GM21825 (cell line): ENCODE results near the gene SLC6A20.

ENCODE experiments used
- ATAC-seq: cut with Tn5 transposase; IDR thresholded peaks from one replicate; pipeline ENCODE4 v1.9.1; 2021; ENCODE audit warnings: mild to moderate bottlenecking, moderate library complexity; ENCODE audit not compliant: unreplicated experiment

Gene SLC6A20

GRCh38 chr3:45802146-45802545 lies 5.8 kb upstream of the SLC6A20 start:
- ATAC-seq = no peak

GRCh38 chr3:45800611-45801010 lies 4.3 kb upstream of the SLC6A20 start:
- ATAC-seq = no peak

- ATAC-seq = no peak
Measured at GRCh38 chr3:45799586-45799985, 3.2 kb upstream of the SLC6A20 start.

- ATAC-seq = no peak
Measured at GRCh38 chr3:45798034-45798433, 1.7 kb upstream of the SLC6A20 start.

- no peak for ATAC-seq
Measured at GRCh38 chr3:45796902-45797637, 734 bp upstream of the SLC6A20 start.

- ATAC-seq = no peak
Measured at GRCh38 chr3:45795509-45795881, 841 bp downstream of the SLC6A20 start.

GRCh38 chr3:45794660-45795059 lies 1.7 kb downstream of the SLC6A20 start:
- ATAC-seq = no peak

- no peak for ATAC-seq
Measured at GRCh38 chr3:45794177-45794560, 2.2 kb downstream of the SLC6A20 start.

GRCh38 chr3:45793482-45794176 lies 2.7 kb downstream of the SLC6A20 start:
- no peak for ATAC-seq

GRCh38 chr3:45792516-45793172 lies 3.7 kb downstream of the SLC6A20 start:
- ATAC-seq = no peak

GRCh38 chr3:45792036-45792435 lies 4.3 kb downstream of the SLC6A20 start:
- ATAC-seq = no peak

- ATAC-seq = no peak
Measured at GRCh38 chr3:45790596-45790995, 5.7 kb downstream of the SLC6A20 start.

GRCh38 chr3:45789235-45789812 lies 7.0 kb downstream of the SLC6A20 start:
- ATAC-seq = no peak

GRCh38 chr3:45787551-45787950 lies 8.8 kb downstream of the SLC6A20 start:
- ATAC-seq = no peak

GRCh38 chr3:45786801-45787495 lies 9.4 kb downstream of the SLC6A20 start:
- ATAC-seq = no peak

- no peak for ATAC-seq
Measured at GRCh38 chr3:45785605-45786150, 10.7 kb downstream of the SLC6A20 start.

- no peak for ATAC-seq
Measured at GRCh38 chr3:45783667-45784066, 12.7 kb downstream of the SLC6A20 start.

- ATAC-seq = no peak
Measured at GRCh38 chr3:45782381-45782780, 14.0 kb downstream of the SLC6A20 start.

GRCh38 chr3:45781841-45782240 lies 14.5 kb downstream of the SLC6A20 start:
- no peak for ATAC-seq

GRCh38 chr3:45781271-45781670 lies 15.1 kb downstream of the SLC6A20 start:
- no peak for ATAC-seq
